HCEC 1CT (cell line): ENCODE data around the gene RCAN2.
"Not testable (repeated sequence)": the region's sequence is repeated elsewhere in the genome, so short reads cannot be mapped to it uniquely, and the experiment has no call there.

ENCODE experiments used
- DNase-seq: peaks from one replicate; pipeline ENCODE4 v3.0.0-alpha.2; 2017

Gene RCAN2

DNA sequence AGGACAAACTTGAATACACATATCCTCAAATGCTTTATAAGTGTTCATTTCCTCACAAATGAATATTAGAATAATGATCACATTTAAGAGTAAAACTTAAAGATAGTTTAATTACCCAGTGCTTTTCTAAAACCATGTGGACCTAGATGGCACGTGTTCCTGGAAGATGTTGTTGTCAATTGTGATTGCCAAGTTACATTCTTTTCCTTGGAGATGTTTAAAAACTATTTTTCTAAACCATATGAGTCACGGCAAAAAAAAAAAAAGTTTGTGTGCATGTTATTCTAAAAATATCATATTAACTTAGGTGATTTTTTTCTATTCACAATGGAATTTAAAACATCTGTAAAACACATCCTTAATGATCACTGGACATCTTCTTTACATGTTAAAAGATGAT lies 51.1 kb downstream of the RCAN2 start:
- DNase-seq, result peak; percentile 74

DNA sequence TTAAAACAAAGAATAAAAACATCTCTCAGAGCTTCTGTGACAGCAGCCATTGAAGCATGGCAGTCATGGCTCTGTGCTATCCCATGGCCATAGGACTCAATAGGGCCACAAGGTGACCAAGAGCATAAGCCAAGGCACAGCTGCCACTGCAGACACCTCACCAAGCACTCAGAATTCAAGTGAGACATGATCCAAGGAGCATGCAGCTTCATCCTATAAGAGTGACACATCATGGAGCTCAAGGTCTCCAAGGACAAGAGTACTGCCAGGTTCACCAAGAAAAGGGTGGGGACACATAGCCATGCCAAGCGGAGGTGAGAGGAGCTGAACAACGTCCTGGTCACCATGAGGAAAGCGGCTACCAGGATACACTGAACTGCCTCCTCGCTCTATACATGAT lies 53.0 kb downstream of the RCAN2 start:
- DNase-seq, result no peak

DNA sequence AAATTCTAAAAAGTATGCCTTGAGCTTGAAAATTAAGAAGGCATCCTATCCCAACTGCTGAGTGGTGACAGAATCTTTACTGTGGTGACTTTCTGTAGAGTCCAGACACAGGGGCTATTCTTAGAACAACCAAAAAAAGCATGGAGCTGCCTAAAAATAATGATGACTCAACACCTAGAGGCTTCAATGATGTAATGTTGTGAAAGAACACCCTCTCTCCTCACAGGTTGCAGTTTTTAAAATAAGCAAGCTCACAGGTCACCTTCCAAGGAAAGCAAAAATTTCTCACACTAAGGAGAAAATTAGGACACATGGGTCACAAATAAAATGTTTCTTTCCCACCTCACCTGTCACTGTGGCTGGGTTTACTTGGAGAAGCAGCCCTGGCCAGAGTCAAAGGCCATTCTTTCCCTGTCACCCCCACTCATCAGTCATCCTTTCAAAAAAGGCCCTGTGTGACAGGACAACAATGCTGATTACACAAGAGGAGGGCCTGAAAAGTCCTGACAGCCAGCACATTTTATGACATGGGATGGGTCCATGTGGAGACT lies 53.5 kb downstream of the RCAN2 start:
- peak; percentile 66 for DNase-seq

- no peak for DNase-seq
Observed at GRCh38 chr6:46422619-46423018, 68.6 kb downstream of the RCAN2 start.

DNA sequence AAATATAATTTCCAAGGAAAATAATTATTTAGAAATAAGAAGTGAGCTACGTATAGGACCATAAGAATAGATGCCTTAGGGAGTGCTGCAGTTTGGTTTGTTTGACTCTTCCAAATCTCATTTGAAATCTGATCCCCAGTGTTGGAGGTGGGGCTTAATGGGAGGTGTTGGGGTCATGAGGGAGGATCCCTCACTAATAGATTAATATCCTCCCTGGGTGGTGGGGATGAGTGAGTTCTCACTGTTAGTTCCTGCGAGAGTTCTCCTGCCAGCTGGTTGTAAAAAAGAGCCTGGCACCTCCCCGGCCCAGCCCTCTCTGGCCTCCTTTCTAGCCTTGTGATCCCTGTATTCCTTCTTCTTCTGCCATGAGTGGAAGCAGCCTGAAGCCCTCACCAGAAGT lies 69.3 kb downstream of the RCAN2 start:
- no peak for DNase-seq

DNA sequence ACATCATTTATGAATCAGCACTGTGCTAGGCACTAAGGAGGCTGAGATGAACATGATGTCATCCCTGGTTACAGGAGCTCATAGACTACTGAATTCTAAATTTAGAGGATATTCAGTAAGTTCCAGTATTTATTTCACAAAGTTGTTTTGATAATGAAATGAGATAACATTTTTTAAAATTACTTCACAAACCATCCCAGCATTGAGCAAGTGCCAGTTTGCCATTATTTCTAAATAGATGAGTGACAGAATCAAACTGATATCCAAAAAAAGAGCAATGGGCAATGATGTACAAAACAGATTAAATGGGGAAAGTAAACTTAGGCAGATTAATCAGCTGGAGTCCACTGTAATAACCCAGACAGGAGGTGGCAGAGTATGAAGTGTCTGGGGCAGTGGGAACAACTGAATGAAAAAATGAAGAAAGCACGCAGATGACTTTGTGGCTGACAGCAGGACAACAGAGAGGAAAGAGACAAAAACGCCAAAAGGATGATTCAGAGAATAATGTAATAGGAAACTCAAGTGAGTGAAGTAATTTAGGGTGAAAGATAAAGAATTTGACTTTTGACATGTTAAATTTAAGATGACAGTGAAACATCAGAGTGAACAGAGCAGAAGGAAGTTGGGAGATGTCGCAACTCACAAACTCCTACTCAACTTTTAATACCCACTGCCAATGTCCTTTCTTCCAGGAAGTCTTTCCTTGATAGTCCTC lies 70.2 kb downstream of the RCAN2 start:
- peak; percentile 32 for DNase-seq

DNA sequence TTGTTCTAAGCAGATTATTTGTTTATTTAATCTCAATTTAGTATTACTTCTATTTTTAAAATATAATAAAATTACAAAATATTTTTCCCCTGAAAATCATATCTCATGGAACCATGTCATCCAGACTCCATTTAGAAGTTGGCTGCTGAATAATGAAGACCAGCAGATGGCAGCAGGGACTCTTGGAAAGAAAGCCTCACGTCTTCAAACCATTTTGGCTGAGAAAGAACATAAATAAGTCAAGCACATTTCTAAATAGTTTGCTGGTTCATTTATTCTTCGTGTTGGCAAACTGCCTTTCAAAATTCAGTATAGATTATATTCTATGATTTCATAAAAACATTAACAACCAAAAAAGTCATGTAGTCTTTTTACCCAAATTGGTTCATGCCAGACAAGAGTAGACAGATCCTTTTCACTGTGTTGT lies 71.7 kb downstream of the RCAN2 start:
- peak; percentile 64 for DNase-seq

DNA sequence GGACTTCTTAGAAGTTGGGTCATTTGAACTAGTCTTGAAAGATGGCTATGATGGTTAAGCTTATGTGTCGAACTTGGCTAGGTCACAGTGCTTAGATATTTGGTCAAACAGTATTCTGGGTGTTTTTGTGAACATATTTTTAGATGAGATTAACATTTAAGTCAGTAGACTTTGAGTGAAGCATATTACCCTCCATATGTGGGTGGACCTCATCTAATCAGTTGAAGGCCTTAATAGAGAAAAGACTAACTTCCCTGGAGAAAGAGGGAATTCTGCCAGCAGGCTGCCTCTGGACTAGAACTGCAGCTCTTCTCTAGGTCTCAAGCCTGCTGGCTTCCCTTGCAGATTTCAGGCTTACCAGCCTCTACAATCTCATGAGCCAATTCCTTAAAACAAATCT lies 76.9 kb downstream of the RCAN2 start:
- no peak for DNase-seq

GRCh38 chr6:46412662-46413061 lies 78.6 kb downstream of the RCAN2 start:
- no peak for DNase-seq

DNA sequence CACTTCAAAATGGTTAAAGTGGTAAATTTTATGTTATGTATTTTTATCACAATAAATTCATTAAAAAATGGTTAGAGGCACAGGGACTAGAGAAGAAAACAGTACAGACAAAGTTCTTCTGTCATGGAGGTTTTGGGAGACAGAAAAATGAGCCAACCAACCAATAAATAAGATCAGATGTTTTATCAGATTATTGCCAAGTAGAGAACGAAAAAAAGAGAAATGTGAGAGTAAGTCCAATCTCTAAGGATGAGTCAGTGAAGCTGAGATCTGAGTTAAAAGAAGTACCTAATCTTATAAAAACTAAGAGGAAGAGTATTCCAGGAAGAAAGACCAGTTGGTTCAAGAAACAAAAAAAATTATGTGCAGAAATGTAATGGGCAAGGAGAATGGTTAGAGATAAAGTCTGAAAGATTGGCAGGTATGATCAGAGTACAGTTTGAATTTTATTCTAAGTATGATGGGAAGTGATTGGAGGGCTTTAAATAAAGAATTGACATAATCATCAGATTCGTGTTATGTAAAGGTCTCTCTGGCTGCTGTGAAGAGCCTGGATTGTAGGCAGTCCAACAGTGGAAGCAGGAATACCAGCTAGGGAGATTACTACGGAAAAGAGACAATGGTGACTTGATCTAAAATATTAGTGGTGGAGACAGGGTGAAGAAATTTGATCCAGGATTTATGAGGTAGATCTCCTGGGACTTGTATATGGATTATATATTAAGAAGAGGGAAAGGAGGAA lies 79.6 kb downstream of the RCAN2 start:
- DNase-seq, result no peak

GRCh38 chr6:46410334-46410953 lies 80.8 kb downstream of the RCAN2 start:
- DNase-seq, result peak; percentile 49

GRCh38 chr6:46407776-46408530 lies 83.3 kb downstream of the RCAN2 start:
- no peak for DNase-seq

DNA sequence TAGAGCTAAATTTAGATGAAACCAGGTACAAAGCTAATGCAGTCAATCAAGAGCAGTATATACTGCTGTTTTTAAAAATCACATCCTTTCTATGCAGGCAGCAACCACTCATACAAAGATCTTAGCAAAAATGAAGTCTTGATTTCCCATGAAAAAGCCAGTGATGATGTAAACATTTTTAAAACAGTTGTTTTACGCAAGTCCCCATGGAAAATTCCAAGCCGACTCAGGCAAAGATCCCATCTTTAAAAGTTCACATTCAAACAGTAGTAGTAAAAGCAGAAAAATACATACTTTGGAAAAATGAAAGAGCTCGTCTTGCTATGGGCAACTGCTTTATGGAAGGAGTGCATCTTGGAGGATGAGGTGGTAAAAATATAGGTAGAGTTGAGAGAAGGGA lies 84.0 kb downstream of the RCAN2 start:
- no peak for DNase-seq

- DNase-seq, result not testable (repeated sequence)
Observed at GRCh38 chr6:46405620-46406180, 85.5 kb downstream of the RCAN2 start.

- DNase-seq, result no peak
Observed at GRCh38 chr6:46400898-46401297, 90.4 kb downstream of the RCAN2 start.

DNA sequence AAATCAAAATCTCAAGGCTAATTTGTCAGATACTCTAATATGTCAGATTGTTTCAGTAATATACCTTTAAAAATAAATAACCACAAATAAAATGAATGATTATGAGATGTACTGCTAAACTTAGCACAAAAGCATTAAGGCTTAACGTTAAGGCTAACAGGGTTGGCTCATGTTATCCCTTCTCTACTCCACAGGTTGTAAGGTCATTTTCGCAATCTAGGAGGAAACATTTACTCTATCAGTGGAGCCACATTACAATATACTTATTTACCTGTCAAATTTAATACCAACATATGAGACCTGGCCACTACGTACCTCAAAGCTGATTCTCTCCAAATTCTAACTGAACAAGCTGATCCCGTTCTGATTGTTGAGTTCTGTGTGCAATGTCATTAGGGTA lies 95.7 kb downstream of the RCAN2 start:
- no peak for DNase-seq

DNA sequence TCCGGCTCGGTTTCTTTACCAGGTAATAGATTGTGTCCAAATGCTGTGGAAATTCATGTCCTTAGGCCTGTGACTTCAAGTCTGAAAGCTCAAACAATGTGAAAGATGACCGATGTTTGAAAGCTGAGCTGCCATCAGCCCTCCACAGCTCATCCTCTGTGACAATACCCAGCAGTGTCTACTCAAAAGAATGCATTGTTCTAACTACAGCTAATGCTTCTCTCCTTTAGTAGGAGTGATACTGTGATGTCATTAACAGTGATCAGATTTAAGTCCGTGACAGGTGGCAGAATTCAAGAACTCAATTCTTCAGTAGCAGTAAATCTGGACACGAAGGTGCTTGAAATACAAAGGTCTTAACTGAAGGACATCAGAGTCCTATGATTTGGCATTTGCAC lies 97.3 kb downstream of the RCAN2 start:
- DNase-seq, result no peak

GRCh38 chr6:46393161-46393939 lies 97.9 kb downstream of the RCAN2 start:
- no peak for DNase-seq

- no peak for DNase-seq
Observed at GRCh38 chr6:46392294-46392693, 99.0 kb downstream of the RCAN2 start.

GRCh38 chr6:46390153-46390876 lies 100.9 kb downstream of the RCAN2 start:
- no peak for DNase-seq

GRCh38 chr6:46387728-46388127 lies 103.5 kb downstream of the RCAN2 start:
- not testable (repeated sequence) for DNase-seq
